T-helper 1 cell treated with Interleukin-12 subunit alpha and Interleukin-12 subunit beta and Interleukin-4 antibody, amounts not matched to agents 30 μg/mL and 1 μg/mL, for 36 hours (primary cell): ENCODE results near the gene AJM1.
"Not testable (repeated sequence)": the region's sequence is repeated elsewhere in the genome, so short reads cannot be mapped to it uniquely, and the experiment has no call there.

Experiments used
- H3K27ac Mint-ChIP-seq: one replicate; pipeline ENCODE4 v1.8.0; 2021; ENCODE audit warnings: mild to moderate bottlenecking, mixed read lengths
- H3K27me3 Mint-ChIP-seq: one replicate; pipeline ENCODE4 v1.8.0; 2021; ENCODE audit warnings: low read depth, mixed read lengths
- H3K36me3 Mint-ChIP-seq: one replicate; pipeline ENCODE4 v1.8.0; 2021; ENCODE audit warnings: low read depth, mixed read lengths
- H3K4me1 Mint-ChIP-seq: one replicate; pipeline ENCODE4 v1.8.0; 2021; ENCODE audit warnings: low read depth, mixed read lengths
- H3K4me3 Mint-ChIP-seq: one replicate; pipeline ENCODE4 v1.8.0; 2021; ENCODE audit warnings: mild to moderate bottlenecking, moderate library complexity, mixed read lengths
- H3K9me3 Mint-ChIP-seq: one replicate; pipeline ENCODE4 v1.8.0; 2021; ENCODE audit warnings: mixed read lengths

AJM1 gene

GRCh38 chr9:136876476-136876875 lies 34.2 kb downstream of the AJM1 start:
- no peak overlapping the region for H3K4me3 Mint-ChIP-seq
- H3K4me1 Mint-ChIP-seq, result peaks cover 9% of the 10 kb centered on the region
- peaks cover 11% of the 10 kb centered on the region for H3K9me3 Mint-ChIP-seq
- no peaks in the 10 kb centered on the region for H3K27me3 Mint-ChIP-seq
- H3K27ac Mint-ChIP-seq, result no peak overlapping the region
- H3K36me3 Mint-ChIP-seq, result no peaks in the 10 kb centered on the region

- H3K27me3 Mint-ChIP-seq, result no peaks in the 10 kb centered on the region
- no peak overlapping the region for H3K4me3 Mint-ChIP-seq
- H3K9me3 Mint-ChIP-seq, result no peaks in the 10 kb centered on the region
- peak overlapping the region; percentile 96 for H3K27ac Mint-ChIP-seq
- H3K4me1 Mint-ChIP-seq, result peaks cover 33% of the 10 kb centered on the region
- peaks cover 9% of the 10 kb centered on the region for H3K36me3 Mint-ChIP-seq
Measured at GRCh38 chr9:136880651-136881050, 38.4 kb downstream of the AJM1 start.

GRCh38 chr9:136881691-136882108 lies 39.4 kb downstream of the AJM1 start:
- Mint-ChIP-seq H3K4me1 (peaks cover 33% of the 10 kb centered on the region), H3K36me3 (peaks cover 9% of the 10 kb centered on the region), H3K4me3 (peak overlapping the region; percentile 80), H3K27me3 (no peaks in the 10 kb centered on the region), H3K9me3 (no peaks in the 10 kb centered on the region), H3K27ac (peak overlapping the region; percentile 96)

GRCh38 chr9:136882109-136882946 lies 40.0 kb downstream of the AJM1 start:
- Mint-ChIP-seq H3K9me3 (no peaks in the 10 kb centered on the region), H3K27me3 (no peaks in the 10 kb centered on the region), H3K4me3 (peak overlapping the region; percentile 82), H3K4me1 (peaks cover 36% of the 10 kb centered on the region), H3K36me3 (peaks cover 13% of the 10 kb centered on the region), H3K27ac (peak overlapping the region; percentile 96)

GRCh38 chr9:136882947-136883283 lies 40.6 kb downstream of the AJM1 start:
- Mint-ChIP-seq H3K4me3 (peak overlapping the region; percentile 82), H3K4me1 (peaks cover 36% of the 10 kb centered on the region), H3K27ac (peak overlapping the region; percentile 93), H3K36me3 (peaks cover 13% of the 10 kb centered on the region)
- not testable (repeated sequence) for H3K9me3 Mint-ChIP-seq, H3K27me3 Mint-ChIP-seq

GRCh38 chr9:136883670-136884069 lies 41.4 kb downstream of the AJM1 start:
- Mint-ChIP-seq H3K4me3 (peak overlapping the region; percentile 82), H3K27ac (peak overlapping the region; percentile 93), H3K36me3 (peaks cover 13% of the 10 kb centered on the region), H3K4me1 (peaks cover 42% of the 10 kb centered on the region)
- not testable (repeated sequence) for H3K9me3 Mint-ChIP-seq, H3K27me3 Mint-ChIP-seq

GRCh38 chr9:136885950-136886578 lies 43.8 kb downstream of the AJM1 start, which contains the start of gene TRAF2:
TRAF2 (plus strand) TSS chr9:136886516; CDS start chr9:136898741, 12,225 bp downstream.
- Mint-ChIP-seq H3K9me3 (no peaks in the 10 kb centered on the region), H3K4me3 (peak within 1 kb of the TSS; percentile 98), H3K4me1 (peaks cover 37% of the 10 kb centered on the region), H3K27me3 (no peaks in the 10 kb centered on the region), H3K27ac (peak within 1 kb of the TSS; percentile 91), H3K36me3 (peaks cover 13% of the 10 kb centered on the region)

GRCh38 chr9:136886610-136887597 lies 44.6 kb downstream of the AJM1 start:
- Mint-ChIP-seq H3K27me3 (no peaks in the 10 kb centered on the region), H3K4me1 (peaks cover 31% of the 10 kb centered on the region), H3K4me3 (peak overlapping the region; percentile 98), H3K36me3 (peaks cover 13% of the 10 kb centered on the region), H3K9me3 (no peaks in the 10 kb centered on the region), H3K27ac (peak overlapping the region; percentile 91)

GRCh38 chr9:136888454-136888853 lies 46.2 kb downstream of the AJM1 start:
- no peaks in the 10 kb centered on the region for H3K27me3 Mint-ChIP-seq
- H3K9me3 Mint-ChIP-seq, result no peaks in the 10 kb centered on the region
- H3K4me1 Mint-ChIP-seq, result peaks cover 24% of the 10 kb centered on the region
- H3K4me3 Mint-ChIP-seq, result peak overlapping the region; percentile 14
- peaks cover 4% of the 10 kb centered on the region for H3K36me3 Mint-ChIP-seq
- no peak overlapping the region for H3K27ac Mint-ChIP-seq

GRCh38 chr9:136889858-136890257 lies 47.6 kb downstream of the AJM1 start:
- peaks cover 12% of the 10 kb centered on the region for H3K36me3 Mint-ChIP-seq
- peaks cover 27% of the 10 kb centered on the region for H3K4me1 Mint-ChIP-seq
- H3K4me3 Mint-ChIP-seq, result no peak overlapping the region
- H3K27me3 Mint-ChIP-seq, result no peaks in the 10 kb centered on the region
- H3K27ac Mint-ChIP-seq, result no peak overlapping the region
- H3K9me3 Mint-ChIP-seq, result no peaks in the 10 kb centered on the region

- peaks cover 24% of the 10 kb centered on the region for H3K4me1 Mint-ChIP-seq
Measured at GRCh38 chr9:136890661-136891060, 48.4 kb downstream of the AJM1 start.

More at GRCh38 chr9:136890661-136891060, 48.4 kb downstream of the AJM1 start:
- Mint-ChIP-seq H3K27me3 (no peaks in the 10 kb centered on the region), H3K4me3 (no peak overlapping the region), H3K9me3 (no peaks in the 10 kb centered on the region), H3K27ac (no peak overlapping the region), H3K36me3 (peaks cover 16% of the 10 kb centered on the region)
